Esophagus squamous epithelium (tissue), 4 donors: Measurements from ENCODE around the gene MPZL1.

Experiments
- CTCF ChIP-seq, 6 experiments: fragments of 450-650 bp in 4 of 6; fragments of 200-600 bp in 2 of 6; sonication (generic) in 2 of 6; IDR thresholded peaks; one replicate each; pipeline ENCODE4 v1.5.1; 2016 to 2019; ENCODE audit warnings: antibody characterized with exemption in 6 of 6, mild to moderate bottlenecking in 4 of 6, moderate library complexity in 4 of 6
- POLR2A ChIP-seq, 4 donors: fragments of 450-650 bp; IDR thresholded peaks; one replicate each; pipeline ENCODE4 v1.6.1; 2017; ENCODE audit warnings: antibody characterized with exemption in 4 of 4, mild to moderate bottlenecking in 4 of 4, moderate library complexity in 3 of 4

GRCh38 chr1:167739752-167740151 is 18.0 kb downstream of the MPZL1 start:
- TF ChIP-seq CTCF (IDR thresholded peaks at IDR 0.05) (no peak), POLR2A (IDR thresholded peaks at IDR 0.05) (no peak)
